HG03571 (cell line): ENCODE results near the gene OGFOD3.
"Not testable (repeated sequence)": the region's sequence is repeated elsewhere in the genome, so short reads cannot be mapped to it uniquely, and the experiment has no call there.

Experiments
- ATAC-seq: cut with Tn5 transposase; IDR thresholded peaks from one replicate; pipeline ENCODE4 v1.9.1; 2021; ENCODE audit not compliant: unreplicated experiment

OGFOD3 gene

DNA sequence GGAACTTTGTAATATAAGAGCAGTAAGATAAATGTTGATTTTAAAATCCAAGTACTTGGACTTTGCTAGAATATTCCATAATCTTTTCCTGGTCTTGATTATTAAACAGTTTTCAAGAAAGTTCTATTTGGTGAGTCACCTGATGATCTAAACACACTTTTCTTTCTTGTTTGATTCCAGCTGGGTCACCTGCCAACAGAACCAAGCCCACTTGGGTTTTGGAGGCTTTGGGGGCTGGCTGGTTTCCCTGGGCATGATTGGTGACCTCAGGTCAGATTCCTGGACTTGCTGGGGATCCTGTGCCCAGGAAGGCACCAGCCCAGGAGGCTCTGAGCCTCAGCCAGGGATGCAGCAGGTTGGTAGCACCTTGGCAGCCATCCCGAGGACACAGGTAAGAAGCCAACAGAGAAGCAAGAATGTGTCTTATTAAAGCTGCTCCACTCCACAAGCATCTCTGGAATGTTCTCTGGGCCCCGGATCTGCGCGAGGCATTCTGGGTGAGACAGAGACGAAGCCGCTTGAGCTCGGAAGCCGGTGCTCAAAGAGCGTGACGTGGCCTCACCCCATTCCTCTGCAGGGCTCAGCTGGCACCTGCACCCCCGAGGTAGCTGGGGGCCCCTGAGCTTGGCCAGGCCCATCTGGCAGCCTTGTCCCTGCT, 62.5 kb downstream of the OGFOD3 start:
- no peak for ATAC-seq

DNA sequence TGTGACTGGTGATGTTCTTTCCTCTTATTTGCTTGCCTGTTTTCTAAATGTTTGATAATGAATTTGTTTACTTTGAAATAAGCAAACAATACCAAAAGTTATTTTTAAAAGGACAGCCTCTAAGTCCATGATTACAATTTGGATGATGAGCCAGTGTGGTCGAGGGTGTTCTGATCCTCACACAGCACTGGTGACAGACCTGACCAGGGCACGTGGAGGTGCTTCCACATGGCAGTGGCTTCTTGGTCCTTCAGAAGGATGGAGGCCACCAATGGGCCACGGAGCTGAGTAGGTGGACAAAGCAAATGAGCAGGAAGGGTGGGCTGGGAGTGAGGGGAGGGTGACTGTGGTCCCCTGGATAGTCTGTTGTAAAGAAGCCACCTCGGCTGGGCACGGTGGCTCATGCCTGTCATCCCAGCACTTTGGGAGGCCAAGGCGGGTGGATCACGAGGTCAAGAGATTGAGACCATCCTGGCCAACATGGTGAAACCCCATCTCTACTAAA, 63.5 kb downstream of the OGFOD3 start:
- ATAC-seq: no peak

DNA sequence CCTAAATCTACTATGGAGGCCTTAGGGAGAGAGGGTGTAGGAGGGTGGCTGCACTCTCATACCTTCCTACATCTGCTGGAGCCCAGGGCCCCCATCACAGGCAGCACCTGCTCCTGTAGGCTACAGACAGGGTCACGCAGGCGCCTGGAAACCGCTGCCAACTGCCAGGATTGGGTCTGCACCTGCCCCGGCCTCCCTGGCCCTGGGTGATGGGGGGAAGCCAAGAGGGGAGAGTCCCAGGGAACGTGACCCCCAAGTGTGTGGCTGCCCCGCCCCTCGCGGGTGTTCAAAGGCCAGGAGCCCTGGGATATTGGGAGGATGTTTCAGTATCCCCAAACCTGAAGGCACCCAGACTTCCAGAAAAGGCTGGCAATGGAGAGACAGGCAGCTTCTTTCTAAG, 64.9 kb downstream of the OGFOD3 start:
- ATAC-seq: no peak

DNA sequence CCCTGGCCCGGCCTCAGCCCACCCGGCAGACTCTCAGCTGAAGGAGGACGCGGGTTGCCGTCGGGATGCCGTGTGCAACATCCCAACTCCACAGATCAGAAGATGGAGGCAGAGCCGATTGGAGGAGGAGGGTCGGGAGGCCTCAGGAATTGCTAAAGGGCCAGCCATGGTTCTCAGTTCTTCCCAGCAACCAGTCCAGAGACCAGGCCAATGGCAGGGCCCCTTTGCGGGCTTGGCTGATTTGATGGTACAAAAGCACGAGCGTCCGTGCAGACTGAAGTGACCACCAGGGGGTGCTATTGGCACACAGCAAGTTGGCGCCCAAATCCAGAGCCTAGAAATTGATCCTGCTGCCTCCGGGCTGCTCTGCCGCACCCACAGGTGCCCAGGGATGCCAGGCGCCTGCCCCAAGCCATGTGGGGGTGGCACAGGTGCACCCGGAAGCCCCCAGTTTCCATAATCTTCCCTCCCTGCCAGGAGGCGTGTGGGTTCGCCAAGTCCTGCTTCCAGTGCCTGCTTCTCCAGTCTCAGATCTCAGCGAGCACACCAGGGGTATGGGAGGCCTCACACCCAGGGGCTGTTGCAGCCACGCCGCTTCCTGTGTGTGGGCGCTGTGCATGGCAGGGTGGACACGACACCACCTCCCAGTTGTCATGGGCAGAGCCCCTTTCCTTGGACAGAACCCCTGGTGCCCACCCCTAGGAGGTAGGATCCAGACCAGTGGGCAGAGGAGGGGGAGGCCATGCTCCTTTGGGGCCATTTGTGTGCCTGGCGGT, 66.5 kb downstream of the OGFOD3 start:
- no peak for ATAC-seq

DNA sequence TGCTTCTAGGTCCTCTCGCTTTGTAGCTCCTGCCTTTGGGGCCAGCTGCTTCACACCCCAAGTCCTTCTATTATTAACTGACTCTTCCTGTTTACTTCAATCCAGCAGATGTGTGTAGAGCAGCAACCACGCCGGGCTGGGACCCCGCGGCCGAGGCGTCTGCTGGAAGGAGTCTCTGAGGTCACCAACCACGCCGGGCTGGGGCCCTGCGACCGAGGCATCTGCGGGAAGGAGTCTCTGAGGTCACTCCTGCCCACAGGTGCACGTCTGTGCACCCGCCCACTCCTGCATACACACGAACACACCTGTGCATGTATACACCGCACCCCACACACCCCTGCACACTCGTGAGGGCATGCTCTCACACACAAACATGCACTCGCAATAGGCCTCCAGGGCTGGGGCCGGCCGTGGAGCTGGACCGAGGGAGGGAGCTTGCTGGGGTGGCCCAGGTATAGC, 67.1 kb downstream of the OGFOD3 start:
- ATAC-seq: peak; percentile 52

DNA sequence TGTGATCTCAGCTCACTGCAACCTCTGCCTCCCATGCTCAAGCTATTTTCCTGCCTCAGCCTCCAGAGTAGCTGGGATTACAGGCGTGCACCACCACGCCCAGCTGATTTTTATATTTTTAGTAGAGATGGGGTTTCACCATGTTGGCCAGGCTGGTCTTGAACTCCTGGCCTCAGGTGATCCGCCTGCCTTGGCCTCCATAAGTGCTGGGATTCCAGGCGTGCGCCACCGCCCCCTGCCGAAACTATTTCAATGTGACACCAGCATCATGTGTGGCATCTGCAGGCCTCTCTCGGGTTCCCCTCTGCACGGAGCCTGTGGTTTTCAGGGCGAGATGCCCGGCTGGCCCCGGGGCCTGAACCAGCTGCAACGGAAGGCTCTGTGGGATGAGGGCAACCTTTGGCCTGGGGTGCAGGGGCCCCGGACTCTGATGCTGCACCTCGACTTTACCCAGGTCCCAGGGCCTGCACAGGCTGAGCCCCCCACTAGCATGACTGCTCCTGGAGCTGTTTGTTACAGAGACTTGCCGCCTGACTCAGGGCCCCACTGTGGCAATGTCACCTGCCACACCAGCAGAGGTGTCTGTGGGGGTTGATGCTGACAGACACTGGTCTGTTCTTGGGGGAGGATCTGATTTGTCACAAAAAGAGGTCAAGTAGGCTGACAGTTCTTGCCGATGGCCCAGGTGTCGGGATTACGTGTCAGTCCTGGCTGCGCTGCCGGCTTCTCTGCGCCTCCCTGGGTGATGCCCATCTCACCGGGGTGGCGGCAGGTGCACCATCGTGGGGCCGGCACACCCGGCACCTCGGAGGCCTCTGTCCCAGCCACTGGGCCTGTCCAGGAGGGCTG, 68.0 kb downstream of the OGFOD3 start:
- ATAC-seq: no peak

DNA sequence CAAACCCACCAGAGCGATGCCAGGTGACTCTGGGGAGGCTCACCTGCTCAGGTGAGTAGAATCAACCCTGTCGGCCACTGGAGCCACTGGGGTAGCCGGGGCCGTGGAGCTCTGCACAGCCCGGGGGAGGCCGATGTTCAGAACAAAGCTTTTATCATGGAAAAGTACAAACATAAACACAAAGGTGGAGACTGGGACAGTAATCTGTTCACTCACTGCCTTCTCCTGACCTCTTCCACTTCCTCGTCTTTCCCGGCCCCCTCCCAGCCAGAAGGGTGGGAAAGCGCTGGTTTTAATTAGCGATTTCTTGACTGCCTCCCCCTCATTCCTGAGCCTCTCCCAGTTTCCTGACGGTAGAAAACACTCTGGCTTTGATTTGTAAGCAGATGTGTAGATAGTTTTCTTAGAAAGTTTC, 69.1 kb downstream of the OGFOD3 start:
- ATAC-seq: no peak

DNA sequence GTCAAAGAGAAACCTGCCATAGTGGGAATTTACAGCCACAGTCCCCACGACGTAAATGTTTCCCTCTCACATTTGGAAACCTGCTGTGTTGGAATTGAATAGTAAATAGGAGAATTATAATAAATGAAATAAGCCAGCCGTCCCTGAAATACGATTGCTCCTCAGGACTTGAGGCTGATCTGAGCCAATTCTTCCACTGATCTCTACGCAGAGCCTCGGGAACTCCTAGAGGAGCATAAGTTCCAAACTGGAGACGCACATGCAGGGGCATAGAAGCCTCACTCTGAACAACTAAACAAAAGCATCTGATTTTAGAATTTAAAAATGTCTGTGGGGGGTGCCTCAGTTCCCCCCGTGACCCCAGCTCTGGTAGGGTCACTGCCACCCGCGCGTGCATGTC, 69.5 kb downstream of the OGFOD3 start:
- ATAC-seq: no peak

DNA sequence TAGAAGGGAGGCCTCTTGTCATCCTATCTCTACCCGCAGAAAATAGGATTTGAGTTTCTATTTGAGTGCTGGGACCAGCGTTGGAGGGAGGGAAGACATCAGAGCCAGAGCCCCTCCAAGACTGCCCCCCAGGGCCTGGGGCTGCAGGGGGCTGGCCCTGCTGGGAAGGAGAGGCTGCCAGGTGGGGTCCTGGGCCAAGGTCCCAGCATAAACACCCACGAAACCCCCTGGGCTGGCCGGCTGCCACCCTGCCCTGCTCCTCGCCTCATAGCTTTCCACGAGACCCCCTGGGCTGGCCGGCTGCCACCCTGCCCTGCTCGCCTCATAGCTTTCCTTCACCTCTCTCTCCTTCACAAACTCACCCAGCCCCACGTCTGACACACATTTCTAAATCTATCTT, 70.0 kb downstream of the OGFOD3 start:
- ATAC-seq: no peak

DNA sequence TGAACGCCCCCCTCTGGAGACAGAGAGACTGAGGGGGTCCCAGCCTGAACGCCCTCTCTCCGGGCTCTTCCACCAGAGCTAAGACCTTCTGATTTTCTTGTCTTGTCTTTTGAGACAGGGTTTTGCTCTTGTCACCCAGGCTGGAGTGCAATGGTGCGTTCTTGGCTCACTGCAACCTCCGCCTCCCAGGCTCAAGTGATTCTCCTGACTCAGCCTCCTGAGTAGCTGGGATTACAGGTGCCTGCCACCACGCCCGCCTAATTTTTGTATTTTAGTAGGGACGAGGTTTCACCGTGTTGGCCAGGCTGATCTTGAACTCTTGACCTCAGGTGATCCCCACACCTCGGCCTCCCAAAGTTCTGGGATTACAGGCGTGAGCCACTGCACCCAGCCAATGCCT, 70.4 kb downstream of the OGFOD3 start:
- ATAC-seq: not testable (repeated sequence)

DNA sequence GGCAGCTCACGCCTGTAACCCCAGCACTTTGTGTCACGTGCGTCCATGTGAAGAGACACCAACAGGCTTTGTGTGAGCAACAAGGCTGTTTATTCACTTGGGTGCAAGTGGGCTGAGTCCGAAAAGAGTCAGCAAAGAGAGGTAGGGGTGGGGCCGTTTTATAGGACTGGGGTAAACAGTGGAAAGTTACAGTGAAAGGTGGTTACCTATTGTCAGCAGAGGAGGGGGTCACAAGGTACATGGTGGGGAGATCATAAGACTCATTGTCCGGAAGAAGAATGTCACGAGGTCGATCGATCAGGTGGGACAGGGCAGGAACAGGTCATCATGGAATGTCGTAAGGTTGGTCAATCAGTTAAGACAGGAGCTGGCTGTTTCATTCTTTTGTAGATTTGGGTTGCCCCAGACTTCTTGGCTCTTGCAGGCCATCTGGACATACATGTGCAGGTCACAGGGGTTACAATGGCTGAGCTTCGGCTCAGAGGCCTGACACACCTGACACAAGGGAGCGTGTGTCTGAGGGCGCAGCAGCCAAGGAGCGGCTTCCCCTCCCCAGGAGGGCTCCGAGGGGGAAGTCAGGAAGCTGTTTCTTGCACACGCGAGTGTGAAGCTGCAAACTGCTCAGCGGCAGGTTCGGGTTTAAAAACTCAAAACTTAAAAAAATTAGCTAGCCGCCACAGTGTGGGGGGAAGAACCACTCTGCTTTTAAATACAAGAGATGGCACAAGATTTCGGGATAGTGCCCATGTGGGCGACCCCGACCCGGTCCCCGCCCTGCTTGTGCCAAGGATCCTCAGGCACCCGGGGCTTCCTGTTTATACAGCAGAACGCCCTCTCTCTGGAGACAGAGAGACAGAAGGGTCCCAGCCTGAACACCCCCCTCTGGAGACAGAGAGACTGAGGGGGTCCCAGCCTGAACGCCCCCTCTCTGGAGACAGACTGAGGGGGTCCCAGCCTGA, 71.8 kb downstream of the OGFOD3 start:
- no peak for ATAC-seq

DNA sequence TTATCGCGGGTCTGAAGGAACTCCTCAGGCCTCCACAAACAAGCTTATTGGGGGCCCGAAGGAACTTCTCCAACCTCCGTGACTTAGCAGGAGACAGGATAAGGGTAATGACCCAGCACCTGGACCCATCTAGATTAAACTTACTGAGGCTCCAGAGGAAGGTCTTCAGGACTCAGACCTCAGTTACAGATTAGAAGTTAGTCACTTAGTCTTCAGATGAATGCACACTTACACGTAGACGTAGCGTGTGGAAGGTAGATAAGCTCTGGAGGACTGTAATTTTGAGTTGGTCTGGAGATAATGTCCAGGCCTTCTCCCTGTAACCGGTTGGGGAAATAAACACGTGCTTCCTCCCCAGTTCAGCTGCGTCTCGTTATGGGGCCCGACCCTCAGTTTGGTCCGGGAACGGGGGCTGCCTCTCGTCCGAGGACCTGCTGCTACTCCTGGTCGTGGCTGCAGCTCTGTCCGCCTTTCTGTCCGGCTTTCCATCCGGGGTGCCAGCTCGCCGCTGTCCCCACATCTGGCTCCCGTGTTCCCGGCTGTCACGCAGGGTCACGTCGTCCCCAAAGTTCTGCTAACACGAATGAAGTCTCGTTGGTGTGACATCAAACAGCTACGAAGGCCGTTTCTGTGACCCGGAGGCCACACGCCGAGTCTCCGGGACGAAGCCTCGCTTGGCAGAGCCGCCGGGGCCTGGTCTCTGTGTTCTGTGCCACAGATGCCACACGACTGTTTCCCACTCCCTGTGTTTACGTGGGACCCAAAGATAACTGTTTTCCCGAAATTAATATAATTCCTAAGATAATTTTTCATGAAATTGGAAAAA, 73.0 kb downstream of the OGFOD3 start:
- ATAC-seq: no peak

DNA sequence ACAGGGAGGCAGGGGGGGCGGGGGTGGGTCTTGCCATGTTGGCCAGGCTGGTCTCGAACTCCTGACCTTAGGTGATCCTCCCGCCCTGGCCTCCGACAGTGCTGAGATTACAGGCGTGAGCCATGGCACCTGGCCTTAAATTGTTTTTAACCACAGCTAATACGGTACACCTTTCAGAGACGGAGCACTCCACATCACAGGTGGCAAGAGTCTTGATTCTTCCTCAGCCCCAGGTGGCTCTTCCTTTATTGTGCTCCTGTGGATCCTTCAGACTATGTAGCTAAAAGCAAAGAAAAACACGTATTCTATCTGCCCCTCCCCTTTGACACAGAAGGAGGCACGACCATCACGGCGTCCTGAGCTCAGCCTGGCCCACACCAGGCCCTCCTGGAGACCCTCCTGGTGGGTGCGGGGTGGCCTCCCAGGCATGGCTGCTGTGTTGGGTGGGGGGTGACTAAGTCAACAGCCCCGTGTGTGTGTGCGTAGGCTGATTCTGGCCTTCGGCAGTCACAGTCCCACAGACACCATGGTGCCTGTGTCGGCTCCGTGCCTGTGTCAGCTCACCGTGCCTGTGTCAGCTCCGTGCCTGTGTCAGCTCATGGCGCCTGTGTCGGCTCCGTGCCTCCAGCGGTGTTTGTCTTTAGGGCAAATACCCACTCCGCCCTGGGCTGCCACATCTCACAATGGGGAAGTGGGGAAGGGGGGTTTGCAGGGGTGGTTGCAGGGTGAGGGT, 74.0 kb downstream of the OGFOD3 start:
- no peak for ATAC-seq

DNA sequence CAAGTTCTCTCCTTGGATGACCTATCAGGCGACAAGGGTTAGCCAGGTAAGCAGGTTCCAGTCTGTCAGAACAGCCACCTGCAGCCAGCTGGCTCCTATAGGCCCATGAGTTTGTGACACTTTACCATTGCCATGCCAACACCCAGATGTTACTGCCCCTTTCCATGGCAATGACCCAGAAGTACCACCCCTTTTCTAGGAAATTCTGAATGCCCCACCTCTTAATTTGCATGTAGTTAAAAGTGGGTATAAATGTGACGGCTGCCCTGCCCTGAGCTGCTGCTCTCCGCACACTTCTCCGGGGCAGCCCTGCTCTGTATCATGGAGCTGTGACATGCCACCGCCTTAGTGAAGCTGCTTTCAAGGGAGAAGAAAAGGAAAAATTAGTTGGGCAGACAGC, 74.8 kb downstream of the OGFOD3 start:
- ATAC-seq: no peak

DNA sequence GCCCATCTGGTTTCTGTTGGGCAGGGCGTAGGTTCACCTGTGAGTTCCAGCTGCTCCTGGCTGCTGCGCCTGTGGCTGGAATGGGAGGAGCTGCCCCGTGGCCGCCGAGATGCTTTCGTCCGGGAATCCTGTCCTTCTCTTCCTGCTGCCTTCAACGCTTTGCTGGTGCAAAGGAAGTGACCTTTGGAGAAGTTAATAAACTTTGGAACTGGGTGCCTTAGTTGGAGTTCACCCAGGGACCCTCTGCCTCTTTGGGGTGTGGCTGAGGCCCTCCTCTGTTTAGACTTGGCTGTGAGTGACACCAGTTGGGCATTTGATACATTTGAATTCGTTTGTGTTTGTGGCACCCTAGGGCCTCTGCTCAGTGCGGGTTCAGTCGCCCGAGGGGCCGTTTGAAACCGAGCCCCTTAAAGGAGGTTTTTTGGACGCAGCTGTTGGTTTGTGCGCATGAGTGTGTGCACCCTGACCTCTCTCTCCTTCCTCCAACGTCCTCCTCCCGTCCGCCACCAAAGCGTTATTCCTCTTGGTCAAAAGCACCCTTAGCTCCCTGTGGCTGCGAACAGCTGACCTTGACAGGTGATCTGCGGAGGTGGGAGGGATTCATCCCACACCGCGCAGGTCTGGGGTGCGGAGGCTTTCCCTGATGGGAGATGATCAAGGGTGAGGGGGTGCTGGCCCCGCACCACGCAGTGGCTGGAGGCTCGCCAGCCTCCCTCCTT, 75.9 kb downstream of the OGFOD3 start:
- ATAC-seq: no peak

DNA sequence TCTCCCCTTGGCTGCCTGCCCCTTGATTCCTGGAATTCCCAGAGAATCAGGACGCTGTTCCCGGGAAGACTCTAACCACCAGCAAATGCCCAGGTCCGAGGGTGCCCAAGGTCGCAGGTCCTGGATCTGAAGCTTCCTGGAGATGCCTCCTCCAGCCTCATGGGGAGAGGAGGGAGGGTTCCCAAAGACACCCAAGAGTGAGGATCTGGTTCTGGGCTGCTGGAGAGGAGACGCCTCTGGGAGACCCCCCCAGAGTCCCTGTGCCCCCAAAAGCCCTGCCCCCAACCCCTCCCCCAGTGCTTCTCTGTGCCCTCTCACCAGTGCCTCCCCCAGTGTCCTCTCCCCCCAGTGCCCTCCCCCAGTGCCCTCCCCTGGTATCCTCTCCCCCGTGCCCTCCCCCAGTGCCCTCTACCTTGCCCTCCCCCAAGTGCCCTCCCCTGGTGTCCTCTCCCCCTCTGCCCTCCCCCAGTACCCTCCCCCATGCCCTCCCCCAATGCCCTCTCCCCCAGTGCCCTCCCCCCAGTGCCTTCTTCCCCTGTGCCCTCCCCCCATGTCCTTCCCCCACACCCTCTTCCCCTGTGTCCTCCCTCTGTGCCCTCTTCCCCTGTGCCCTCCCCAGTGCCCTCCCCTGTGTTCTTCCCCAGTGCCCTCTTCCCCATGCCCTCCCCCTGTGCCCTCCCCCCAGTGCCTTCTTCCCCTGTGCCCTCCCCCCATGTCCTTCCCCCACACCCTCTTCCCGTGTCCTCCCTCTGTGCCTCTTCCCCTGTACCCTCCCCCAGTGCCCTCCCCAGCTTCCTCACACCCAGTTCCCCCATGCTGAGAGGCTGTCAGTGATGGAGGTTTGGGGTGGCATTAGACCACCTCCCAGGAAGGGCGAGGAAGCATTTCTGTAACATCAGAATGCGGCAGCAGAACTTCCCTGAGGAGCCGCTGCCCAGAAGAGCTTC, 78.5 kb downstream of the OGFOD3 start:
- ATAC-seq: no peak
